GM19043 (cell line): ENCODE measurements around the gene CRYGD.
"Not testable (repeated sequence)": the region's sequence is repeated elsewhere in the genome, so short reads cannot be mapped to it uniquely, and the experiment has no call there.

Experiments used
- ATAC-seq: cut with Tn5 transposase; IDR thresholded peaks from one replicate; pipeline ENCODE4 v1.9.1; 2021; ENCODE audit warnings: low read depth; ENCODE audit not compliant: unreplicated experiment

Gene CRYGD

GRCh38 chr2:208130712-208131110, 6.4 kb upstream of the CRYGD start:
- no peak for ATAC-seq

- no peak for ATAC-seq
These were observed 5.7 kb upstream of the CRYGD start, which contains the start of gene CRYGC for GRCh38 chr2:208129744-208130711. Gene CRYGC (minus strand): TSS chr2:208129828. CDS start chr2:208129792, 36 bp downstream.

GRCh38 chr2:208128136-208128535, 3.8 kb upstream of the CRYGD start:
- no peak for ATAC-seq

- ATAC-seq, result no peak
These were observed 2.8 kb upstream of the CRYGD start for GRCh38 chr2:208127090-208127489.

GRCh38 chr2:208125251-208125650, 927 bp upstream of the CRYGD start:
- ATAC-seq, result no peak

- no peak for ATAC-seq
These were observed 2.1 kb downstream of the CRYGD start for GRCh38 chr2:208122248-208122647.

GRCh38 chr2:208118918-208119317, 5.4 kb downstream of the CRYGD start:
- ATAC-seq, result no peak

- not testable (repeated sequence) for ATAC-seq
These were observed 6.9 kb downstream of the CRYGD start for GRCh38 chr2:208117390-208117789.

- ATAC-seq, result no peak
These were observed 11.4 kb downstream of the CRYGD start for GRCh38 chr2:208112969-208113368.

GRCh38 chr2:208112273-208112745, 12.0 kb downstream of the CRYGD start:
- ATAC-seq, result not testable (repeated sequence)

- ATAC-seq, result no peak
These were observed 20.7 kb downstream of the CRYGD start for GRCh38 chr2:208103616-208104015.

GRCh38 chr2:208101716-208102631, 22.4 kb downstream of the CRYGD start:
- no peak for ATAC-seq

- no peak for ATAC-seq
These were observed 24.4 kb downstream of the CRYGD start for GRCh38 chr2:208099682-208100470.

GRCh38 chr2:208098701-208099100, 25.6 kb downstream of the CRYGD start:
- ATAC-seq, result not testable (repeated sequence)

GRCh38 chr2:208098267-208098666, 26.1 kb downstream of the CRYGD start:
- ATAC-seq, result no peak

GRCh38 chr2:208097801-208098200, 26.5 kb downstream of the CRYGD start:
- no peak for ATAC-seq

- no peak for ATAC-seq
These were observed 27.0 kb downstream of the CRYGD start for GRCh38 chr2:208097313-208097712.

- no peak for ATAC-seq
These were observed 28.2 kb downstream of the CRYGD start for GRCh38 chr2:208096080-208096479.

- ATAC-seq, result no peak
These were observed 31.2 kb downstream of the CRYGD start for GRCh38 chr2:208093128-208093527.
